HepG2 (cell line): ENCODE data around the gene EPC1.

Experiments used
- ARNTL ChIP-seq: sonication (generic); formaldehyde crosslinking; IDR thresholded peaks from 2 replicates; pipeline ENCODE4 v1.4.0; 2020; ENCODE audit warnings: mild to moderate bottlenecking, missing genetic modification reagents
- FOXA3 ChIP-seq: IDR thresholded peaks from 2 replicates; pipeline ENCODE4 v1.6.1; 2016; ENCODE audit warnings: missing genetic modification reagents, missing compliant biosample characterization
- MAFG ChIP-seq: sonication (generic); formaldehyde crosslinking; IDR thresholded peaks from 2 replicates; pipeline ENCODE4 v1.5.1; 2020; ENCODE audit warnings: mild to moderate bottlenecking, missing genetic modification reagents
- NFYC ChIP-seq: IDR thresholded peaks from 2 replicates; pipeline ENCODE4 v1.6.1; 2016; ENCODE audit warnings: missing genetic modification reagents, missing compliant biosample characterization
- POLR2AphosphoS5 ChIP-seq: IDR thresholded peaks from 2 replicates; pipeline ENCODE4 v1.6.1; 2012; ENCODE audit warnings: low read depth, low read length
- TF ChIP-seq, protein P1 (sequence below): sonication (generic); formaldehyde crosslinking; IDR thresholded peaks from 2 replicates; pipeline ENCODE4 v1.8.1; 2023; ENCODE audit warnings: mild to moderate bottlenecking, missing genetic modification reagents
- TF ChIP-seq, protein P2 (sequence below): IDR thresholded peaks from 2 replicates; pipeline ENCODE4 v1.6.1; 2016; ENCODE audit warnings: control low read depth
- TF ChIP-seq, protein P3 (sequence below): sonication (generic); formaldehyde crosslinking; IDR thresholded peaks from 2 replicates; pipeline ENCODE4 v1.5.0; 2020; ENCODE audit warnings: mild to moderate bottlenecking, missing genetic modification reagents, moderate library complexity

DNA sequence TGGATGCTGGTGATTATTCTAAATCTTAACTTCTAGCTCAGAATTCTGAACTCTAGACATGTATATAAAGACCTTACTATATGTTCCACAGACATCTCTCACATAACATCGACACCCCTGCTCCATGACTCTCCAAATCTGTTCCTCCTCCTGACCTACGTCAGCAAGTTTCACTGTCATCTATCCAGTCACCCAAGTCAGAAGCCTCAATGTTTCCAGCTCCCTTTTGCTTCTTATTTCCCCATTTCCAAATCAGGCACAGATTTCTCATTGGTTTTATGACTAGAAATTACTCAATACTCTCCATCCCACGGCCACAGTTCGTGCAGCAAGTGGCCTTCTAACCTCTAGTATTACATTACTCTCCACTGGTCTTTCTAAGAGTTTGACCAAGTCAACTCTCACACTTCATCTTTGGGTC is 28.5 kb downstream of the EPC1 start:
- TF ChIP-seq FOXA3 (CRISPR knock-in tag) (no peak), POLR2AphosphoS5 (no peak), NFYC (CRISPR knock-in tag) (no peak), ARNTL (no peak), MAFG (CRISPR knock-in tag) (no peak)
- TF ChIP-seq, protein P1, sequence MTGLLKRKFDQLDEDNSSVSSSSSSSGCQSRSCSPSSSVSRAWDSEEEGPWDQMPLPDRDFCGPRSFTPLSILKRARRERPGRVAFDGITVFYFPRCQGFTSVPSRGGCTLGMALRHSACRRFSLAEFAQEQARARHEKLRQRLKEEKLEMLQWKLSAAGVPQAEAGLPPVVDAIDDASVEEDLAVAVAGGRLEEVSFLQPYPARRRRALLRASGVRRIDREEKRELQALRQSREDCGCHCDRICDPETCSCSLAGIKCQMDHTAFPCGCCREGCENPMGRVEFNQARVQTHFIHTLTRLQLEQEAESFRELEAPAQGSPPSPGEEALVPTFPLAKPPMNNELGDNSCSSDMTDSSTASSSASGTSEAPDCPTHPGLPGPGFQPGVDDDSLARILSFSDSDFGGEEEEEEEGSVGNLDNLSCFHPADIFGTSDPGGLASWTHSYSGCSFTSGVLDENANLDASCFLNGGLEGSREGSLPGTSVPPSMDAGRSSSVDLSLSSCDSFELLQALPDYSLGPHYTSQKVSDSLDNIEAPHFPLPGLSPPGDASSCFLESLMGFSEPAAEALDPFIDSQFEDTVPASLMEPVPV, result no peak
- TF ChIP-seq, protein P2, sequence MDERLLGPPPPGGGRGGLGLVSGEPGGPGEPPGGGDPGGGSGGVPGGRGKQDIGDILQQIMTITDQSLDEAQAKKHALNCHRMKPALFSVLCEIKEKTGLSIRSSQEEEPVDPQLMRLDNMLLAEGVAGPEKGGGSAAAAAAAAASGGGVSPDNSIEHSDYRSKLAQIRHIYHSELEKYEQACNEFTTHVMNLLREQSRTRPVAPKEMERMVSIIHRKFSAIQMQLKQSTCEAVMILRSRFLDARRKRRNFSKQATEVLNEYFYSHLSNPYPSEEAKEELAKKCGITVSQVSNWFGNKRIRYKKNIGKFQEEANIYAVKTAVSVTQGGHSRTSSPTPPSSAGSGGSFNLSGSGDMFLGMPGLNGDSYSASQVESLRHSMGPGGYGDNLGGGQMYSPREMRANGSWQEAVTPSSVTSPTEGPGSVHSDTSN (CRISPR knock-in tag), result no peak
- TF ChIP-seq, protein P3, sequence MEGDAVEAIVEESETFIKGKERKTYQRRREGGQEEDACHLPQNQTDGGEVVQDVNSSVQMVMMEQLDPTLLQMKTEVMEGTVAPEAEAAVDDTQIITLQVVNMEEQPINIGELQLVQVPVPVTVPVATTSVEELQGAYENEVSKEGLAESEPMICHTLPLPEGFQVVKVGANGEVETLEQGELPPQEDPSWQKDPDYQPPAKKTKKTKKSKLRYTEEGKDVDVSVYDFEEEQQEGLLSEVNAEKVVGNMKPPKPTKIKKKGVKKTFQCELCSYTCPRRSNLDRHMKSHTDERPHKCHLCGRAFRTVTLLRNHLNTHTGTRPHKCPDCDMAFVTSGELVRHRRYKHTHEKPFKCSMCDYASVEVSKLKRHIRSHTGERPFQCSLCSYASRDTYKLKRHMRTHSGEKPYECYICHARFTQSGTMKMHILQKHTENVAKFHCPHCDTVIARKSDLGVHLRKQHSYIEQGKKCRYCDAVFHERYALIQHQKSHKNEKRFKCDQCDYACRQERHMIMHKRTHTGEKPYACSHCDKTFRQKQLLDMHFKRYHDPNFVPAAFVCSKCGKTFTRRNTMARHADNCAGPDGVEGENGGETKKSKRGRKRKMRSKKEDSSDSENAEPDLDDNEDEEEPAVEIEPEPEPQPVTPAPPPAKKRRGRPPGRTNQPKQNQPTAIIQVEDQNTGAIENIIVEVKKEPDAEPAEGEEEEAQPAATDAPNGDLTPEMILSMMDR (CRISPR knock-in tag), result no peak
